Pons (tissue), 1 donor: ENCODE data around the gene HPSE.
"Not testable (repeated sequence)": the region's sequence is repeated elsewhere in the genome, so short reads cannot be mapped to it uniquely, and the experiment has no call there.

Experiments used
- DNase-seq: peaks from one replicate; pipeline ENCODE4 v3.0.0-alpha.2; 2016; ENCODE audit warnings: low spot score

Gene HPSE

GRCh38 chr4:83331956-83332355 lies 2.7 kb downstream of the HPSE start:
- no peak for DNase-seq

DNA sequence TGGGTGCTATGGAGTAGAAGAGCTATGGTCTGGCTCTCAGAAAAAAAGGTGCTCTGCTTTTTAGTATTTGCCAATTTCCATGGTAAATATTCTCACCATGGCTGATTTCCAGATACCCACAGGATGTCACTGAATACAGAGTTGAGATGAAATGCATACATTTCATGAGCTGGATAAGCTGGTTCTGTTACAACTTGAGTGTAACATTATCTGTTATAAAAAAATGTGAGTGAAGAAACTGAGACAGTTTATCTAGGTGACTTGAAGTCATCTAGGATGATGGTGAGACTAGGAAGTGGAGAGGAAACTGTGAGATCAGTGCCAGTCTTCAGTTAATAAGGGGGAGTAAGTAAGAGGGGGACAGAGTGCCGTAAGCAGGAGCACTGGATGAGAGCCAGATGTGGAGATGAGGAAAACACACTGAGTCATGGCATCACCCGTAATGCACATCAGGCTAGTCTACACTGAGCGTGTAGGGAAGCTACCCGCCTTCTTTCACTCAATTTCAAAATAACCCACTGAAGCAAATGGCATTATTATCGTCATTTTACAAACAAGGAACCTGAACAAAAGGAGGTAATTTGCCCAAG lies 5.0 kb downstream of the HPSE start:
- no peak for DNase-seq

GRCh38 chr4:83328521-83329187 lies 6.0 kb downstream of the HPSE start:
- no peak for DNase-seq

DNA sequence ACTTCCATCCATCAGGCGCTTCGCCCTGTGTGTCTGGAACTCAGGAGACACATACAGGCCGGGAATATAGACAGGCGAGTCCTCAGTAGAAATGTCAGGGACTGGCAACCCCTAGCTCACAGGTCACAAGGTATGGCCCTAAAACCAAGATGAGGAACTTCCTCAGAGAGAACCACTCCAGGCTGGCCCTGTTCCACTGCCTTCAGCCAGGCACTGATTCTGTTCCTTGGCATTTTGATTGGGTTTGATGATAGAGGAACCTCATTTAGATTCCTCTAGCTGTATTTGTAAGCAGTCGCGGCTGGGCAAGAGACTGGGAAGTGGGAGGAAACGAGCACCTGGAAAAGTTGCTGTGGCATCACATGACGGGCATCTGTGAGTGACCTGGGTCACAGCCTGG lies 8.1 kb downstream of the HPSE start:
- DNase-seq, result peak; percentile 54

DNA sequence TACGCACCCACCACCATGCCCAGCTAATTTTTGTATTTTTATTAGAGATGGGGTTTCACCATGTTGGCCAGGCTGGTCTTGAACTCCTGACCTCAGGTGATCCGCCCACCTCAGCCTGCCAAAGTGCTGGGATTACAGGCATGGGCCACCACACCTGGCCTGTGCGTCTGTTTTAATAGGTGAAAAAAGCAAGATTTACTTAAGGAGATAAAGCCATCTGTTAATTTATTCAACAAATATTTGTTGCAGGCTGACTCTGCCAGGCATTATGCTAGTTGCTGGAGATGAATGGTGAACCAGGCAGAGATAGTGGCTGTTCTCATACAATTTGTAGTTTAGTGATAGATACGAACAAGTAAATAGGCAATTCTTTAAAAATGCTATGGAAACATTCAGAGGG lies 9.3 kb downstream of the HPSE start:
- DNase-seq, result not testable (repeated sequence)

GRCh38 chr4:83323136-83323535 lies 11.5 kb downstream of the HPSE start:
- no peak for DNase-seq

- DNase-seq, result peak; percentile 67
Observed at GRCh38 chr4:83320548-83320947, 14.1 kb downstream of the HPSE start.

DNA sequence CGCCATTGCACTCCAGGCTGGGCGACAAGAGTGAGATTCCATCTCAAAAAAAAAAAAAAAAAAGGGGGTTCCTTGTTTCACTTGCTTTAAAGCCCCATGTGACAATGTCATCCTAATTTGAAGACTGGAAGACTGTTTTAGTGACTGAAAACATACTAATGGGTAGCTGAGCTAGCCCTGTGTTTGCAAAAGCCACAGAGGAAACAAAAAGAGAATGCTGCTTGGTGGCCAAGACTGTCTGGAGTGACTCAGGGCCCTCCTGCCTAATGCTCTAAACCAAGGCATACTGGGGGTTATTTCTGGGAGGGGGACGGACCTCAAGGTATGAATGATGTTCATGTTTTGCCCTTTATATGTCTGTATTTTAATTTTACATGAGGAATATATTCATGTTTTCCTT lies 16.0 kb downstream of the HPSE start:
- no peak for DNase-seq

DNA sequence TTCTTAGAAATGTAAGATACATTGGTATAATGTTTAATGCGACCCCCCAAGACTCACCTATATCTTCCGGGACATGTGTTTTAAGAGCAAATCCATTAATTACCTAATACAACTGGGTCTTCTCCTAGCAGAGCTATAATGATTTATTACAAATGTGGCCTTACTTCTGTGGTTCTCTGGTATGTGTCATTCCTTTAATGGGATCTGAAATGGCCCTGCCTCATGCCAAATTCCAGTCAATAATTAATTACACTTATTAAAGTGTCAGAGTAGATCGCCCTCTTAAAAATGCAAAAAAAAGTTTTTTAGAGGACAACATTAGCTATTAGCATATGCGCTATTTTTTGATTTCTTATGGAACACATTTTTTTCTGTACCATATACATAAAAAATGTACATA lies 17.0 kb downstream of the HPSE start:
- DNase-seq, result no peak

DNA sequence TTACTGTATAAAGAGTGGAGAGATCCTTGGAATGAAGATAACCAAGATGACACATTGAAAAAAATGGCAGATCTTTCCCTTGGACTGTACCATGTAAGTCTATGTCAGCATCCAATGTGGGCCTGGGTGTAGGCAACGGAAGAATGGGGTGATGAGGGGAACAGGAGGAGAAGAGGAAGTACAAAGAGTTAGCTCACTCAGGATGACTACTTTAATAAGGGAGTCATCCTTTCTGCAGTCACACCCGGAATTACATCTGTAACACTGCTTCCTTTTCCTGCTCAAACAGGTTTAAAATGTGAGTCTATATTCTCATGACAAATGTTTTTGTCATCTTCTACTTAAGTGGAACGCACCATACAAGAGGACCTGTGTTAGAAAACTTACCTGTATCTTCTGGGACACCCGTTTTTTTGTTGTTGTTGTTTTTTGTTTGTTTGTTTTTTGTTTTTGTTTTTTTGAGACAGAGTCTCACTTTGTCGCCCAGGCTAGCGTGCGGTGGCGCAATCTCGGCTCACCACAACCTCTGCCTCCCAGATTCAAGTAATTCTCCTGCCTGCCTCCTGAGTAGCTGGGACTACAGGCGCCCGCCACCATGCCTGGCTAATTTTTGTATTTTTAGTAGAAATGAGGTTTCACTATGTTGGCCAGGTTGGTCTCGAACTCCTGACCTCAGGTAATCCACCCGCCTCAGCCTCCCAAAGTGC lies 18.0 kb downstream of the HPSE start:
- no peak for DNase-seq

DNA sequence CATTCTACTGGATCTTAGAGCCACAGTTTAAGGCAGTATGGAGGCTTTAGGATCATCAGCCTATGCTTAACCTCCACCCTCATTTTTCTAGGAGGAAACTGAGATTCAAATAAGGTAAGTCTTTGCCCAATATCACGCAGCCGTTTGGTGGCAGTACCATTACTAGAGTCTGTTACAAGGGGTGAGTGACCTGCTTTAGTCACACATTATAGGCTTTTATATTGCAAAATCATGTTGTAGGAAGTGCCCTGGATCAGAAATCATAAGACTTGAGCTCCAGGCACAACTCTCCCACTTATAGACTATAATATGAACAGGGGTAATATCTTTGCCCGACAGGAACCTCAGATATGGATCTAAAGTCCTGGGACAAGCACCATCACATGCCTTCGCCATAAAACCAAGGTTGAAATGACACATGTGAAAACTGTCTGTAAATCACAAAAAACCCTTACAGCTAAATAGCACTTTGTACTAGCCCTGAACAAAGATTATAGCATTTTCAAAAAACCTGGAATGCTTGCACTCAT lies 19.2 kb downstream of the HPSE start:
- DNase-seq, result no peak

- DNase-seq, result no peak
Observed at GRCh38 chr4:83308672-83309071, 26.0 kb downstream of the HPSE start.

DNA sequence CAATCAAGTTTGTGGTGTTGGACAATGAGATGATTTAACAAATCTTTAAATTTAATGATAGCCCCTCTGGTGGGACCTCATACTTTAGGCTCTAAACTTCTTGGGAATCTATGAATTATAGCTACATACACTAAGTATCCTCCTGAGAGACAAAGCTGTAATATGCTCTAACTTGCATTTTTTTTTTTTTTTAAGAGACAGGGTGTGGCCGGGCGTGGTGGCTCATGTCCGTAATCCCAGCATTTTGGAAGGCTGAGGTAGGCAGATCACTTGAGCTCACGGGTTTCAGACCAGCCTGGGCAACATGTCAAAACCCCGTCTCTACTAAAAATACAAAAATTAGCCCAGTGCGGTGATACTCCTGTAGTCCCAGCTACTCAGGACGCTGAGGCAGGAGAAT lies 26.7 kb downstream of the HPSE start:
- no peak for DNase-seq

DNA sequence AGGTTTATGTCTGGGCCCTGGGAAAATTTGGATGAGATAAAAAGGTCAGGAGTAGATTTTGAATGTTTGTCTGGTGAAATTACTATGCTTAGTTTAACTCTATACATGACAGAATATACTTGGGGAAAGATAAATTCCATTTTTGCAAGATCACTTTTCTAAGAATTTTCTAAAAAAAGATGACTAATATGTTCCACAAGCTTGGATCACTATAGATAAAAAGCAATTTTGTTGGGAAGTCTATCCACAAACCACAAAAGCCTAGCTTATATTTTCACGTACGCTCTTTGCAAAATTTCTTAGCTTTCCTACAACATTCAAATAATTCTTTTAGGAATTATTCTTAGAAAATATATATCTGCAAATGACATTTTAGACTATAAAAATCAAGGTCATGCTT lies 29.5 kb downstream of the HPSE start:
- DNase-seq, result no peak

GRCh38 chr4:83297548-83298260 lies 36.9 kb downstream of the HPSE start:
- DNase-seq, result no peak

DNA sequence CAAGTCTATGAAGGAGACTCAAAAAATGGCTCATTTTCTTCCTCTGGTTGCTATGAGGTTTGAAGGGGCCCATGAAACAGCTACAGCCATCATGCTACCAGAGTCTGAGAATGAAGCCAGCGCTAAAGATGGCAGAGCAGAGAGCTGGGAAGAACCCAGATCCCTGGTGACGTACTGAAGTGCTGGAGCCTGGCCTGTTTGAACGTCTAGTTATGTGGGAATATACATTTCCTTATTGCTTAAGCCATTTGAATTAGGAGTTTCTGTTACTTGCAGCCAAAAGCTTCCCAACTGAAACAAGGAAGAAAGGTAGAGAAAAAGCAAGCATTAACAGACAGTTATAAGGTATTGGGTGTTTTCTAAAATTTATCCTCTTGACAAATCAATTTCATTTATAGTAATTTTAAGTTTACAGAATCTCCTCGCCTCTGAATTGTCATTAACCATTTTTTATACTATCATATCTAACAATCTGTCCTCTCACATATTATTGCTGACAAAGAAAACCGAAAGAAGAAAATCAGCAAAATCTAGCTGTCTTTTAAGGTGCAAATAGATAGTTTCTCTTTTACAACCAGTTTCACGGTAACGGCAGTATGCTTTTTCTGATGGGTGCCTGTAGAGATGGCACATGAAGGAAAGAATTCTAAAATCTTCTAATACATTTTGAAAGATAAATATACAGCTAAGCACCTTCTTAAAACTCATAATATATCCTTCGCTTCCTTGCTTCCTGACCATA lies 41.2 kb downstream of the HPSE start:
- DNase-seq, result no peak

- DNase-seq, result not testable (repeated sequence)
Observed at GRCh38 chr4:83290059-83290774, 44.4 kb downstream of the HPSE start.

- DNase-seq, result not testable (repeated sequence)
Observed at GRCh38 chr4:83288381-83288780, 46.3 kb downstream of the HPSE start.

GRCh38 chr4:83285055-83285407 lies 49.6 kb downstream of the HPSE start:
- DNase-seq, result peak; percentile 73

DNA sequence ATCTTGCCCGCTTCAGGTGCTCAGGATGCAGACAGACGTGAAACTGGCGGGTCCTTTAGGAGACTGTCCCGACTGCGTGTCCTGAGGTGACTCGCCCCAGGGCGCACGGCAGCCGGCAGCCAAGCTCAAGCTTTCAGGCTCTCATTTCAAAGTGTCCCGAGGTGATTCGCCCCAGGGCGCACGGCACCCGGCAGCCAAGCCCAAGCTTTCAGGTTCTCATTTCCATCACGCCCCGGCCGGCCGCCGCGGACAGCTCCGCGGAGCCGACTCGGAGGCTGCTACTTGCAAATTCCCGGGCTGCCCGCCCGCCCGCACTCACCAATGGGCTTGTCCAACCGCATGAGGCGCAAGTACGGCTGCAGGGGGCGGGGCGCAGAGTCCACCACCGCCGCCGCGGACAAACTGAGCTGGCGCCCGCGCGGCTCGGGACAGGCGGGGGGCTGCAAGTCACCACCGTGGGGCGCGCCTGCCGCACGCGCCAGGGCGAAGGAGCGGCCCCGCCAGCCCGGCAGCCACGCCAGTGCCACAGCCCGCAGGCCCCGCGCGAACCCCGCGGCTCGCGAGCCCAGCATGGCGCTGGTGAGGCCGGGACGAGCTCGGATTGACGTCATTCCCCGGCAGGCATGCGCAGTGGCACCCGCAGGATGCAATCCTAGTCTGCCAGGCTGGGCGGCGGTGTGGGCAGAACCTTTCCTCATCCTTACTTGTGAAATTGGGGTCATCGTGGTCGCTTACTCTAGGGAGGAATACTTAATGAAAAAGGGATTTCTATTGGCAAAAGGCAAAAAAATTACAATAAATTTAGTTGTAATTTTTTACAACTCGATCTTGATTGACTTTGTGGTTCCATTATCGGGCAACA lies 50.2 kb downstream of the HPSE start, which contains the start of gene COQ2:
Gene COQ2, minus strand, starts transcription at position 606 of the 862 bp plus-strand sequence. Its CDS starts 34 bp downstream, at position 572.
- peak; percentile 92 for DNase-seq
